ENCODE results near the gene IL23R. TPM values are rescaled to one million over a fixed set of nuclear protein-coding genes. Genes with fewer than 3 reads are reported as not detected.

Gene IL23R
- total RNA-seq, 8 experiments from 2014 or later: 0.14 to 0.87 (median 0.48) TPM; not detected in 4

GRCh38 chr1:67264899-67265298, 98.6 kb downstream of the IL23R start:
- no peak for ATAC-seq (replicated peaks in 6 of 8)
- Histone ChIP-seq H3K4me1 (replicated peaks in 1 of 2) (peaks cover 0 to 3% of the 10 kb centered on the region in 2 donors), H3K27ac (no peak overlapping the region), H3K4me3 (no peak overlapping the region)
- in situ Hi-C loops (cut with MboI; ENCODE audit: low pct_unique_long_range_greater_than_20kb in 2 of 9, low sequenced_read_pairs in 9 of 9, unreplicated experiment in 9 of 9): no loop called here
- 63 to 100% (median 88%) methylated on average over 1 to 3 of the region's 3 CpGs; no CpG with 5 or more reads in 1 of the 10 experiments for WGBS, 10 experiments

- peaks cover 0 to under 1% of the 10 kb centered on the region in 2 donors for H3K4me1 ChIP-seq (replicated peaks in 1 of 2)
- H3K27ac ChIP-seq: no peak overlapping the region
- H3K4me3 ChIP-seq: no peak overlapping the region
- 8 to 100% (median 55%) methylated on average over 1 to 3 of the region's 3 CpGs for WGBS, 10 experiments
- in situ Hi-C loops (cut with MboI; ENCODE audit: low pct_unique_long_range_greater_than_20kb in 2 of 9, low sequenced_read_pairs in 9 of 9, unreplicated experiment in 9 of 9): no loop called here
- no peak for ATAC-seq (replicated peaks in 6 of 8)
Observed at GRCh38 chr1:67269061-67269460, 102.8 kb downstream of the IL23R start.

GRCh38 chr1:67270541-67270940, 104.3 kb downstream of the IL23R start:
- in situ Hi-C loops (cut with MboI; ENCODE audit: low pct_unique_long_range_greater_than_20kb in 2 of 9, low sequenced_read_pairs in 9 of 9, unreplicated experiment in 9 of 9): no loop called here
- no peak overlapping the region for H3K4me3 ChIP-seq
- no peaks in the 10 kb centered on the region for H3K4me1 ChIP-seq (replicated peaks in 1 of 2)
- ATAC-seq (replicated peaks in 6 of 8): no peak
- H3K27ac ChIP-seq: no peak overlapping the region
- 33 to 100% (median 91%) methylated on average over 1 to 3 of the region's 3 CpGs; no CpG with 5 or more reads in 2 of the 10 experiments for WGBS, 10 experiments

- 25 to 97% (median 73%) methylated on average over 1 to 4 of the region's 4 CpGs; no CpG with 5 or more reads in 1 of the 10 experiments for WGBS, 10 experiments
- no peak overlapping the region for H3K4me3 ChIP-seq
- in situ Hi-C loops (cut with MboI; ENCODE audit: low pct_unique_long_range_greater_than_20kb in 2 of 9, low sequenced_read_pairs in 9 of 9, unreplicated experiment in 9 of 9): no loop called here
- no peaks in the 10 kb centered on the region for H3K4me1 ChIP-seq (replicated peaks in 1 of 2)
- no peak overlapping the region for H3K27ac ChIP-seq
- no peak for ATAC-seq (replicated peaks in 6 of 8)
Observed at GRCh38 chr1:67273591-67273990, 107.3 kb downstream of the IL23R start.

- in situ Hi-C loops (cut with MboI; ENCODE audit: low pct_unique_long_range_greater_than_20kb in 2 of 9, low sequenced_read_pairs in 9 of 9, unreplicated experiment in 9 of 9): no loop called here
Observed at GRCh38 chr1:67274623-67275325, 108.5 kb downstream of the IL23R start.

GRCh38 chr1:67280696-67281095, 114.4 kb downstream of the IL23R start:
- WGBS, 10 experiments: 32 to 92% (median 72%) methylated on average over 2 to 5 of the region's 5 CpGs

More at GRCh38 chr1:67274623-67275325, 108.5 kb downstream of the IL23R start:
- Histone ChIP-seq H3K27ac (no peak overlapping the region), H3K4me3 (no peak overlapping the region), H3K4me1 (replicated peaks in 1 of 2) (no peaks in the 10 kb centered on the region)
- ATAC-seq (replicated peaks in 6 of 8): no peak
- WGBS, 10 experiments: 38 to 98% (median 85%) methylated on average over 2 to 5 of the region's 5 CpGs; no CpG with 5 or more reads in 2 of the 10 experiments

GRCh38 chr1:67281244-67281643, 115.0 kb downstream of the IL23R start:
- ATAC-seq (replicated peaks in 6 of 8): no peak
- H3K27ac ChIP-seq: no peak overlapping the region
- 58 to 83% (median 66%) methylated on average over 1 to 3 of the region's 3 CpGs for WGBS, 10 experiments
- in situ Hi-C loops (cut with MboI; ENCODE audit: low pct_unique_long_range_greater_than_20kb in 2 of 9, low sequenced_read_pairs in 9 of 9, unreplicated experiment in 9 of 9): no loop called here
- no peaks in the 10 kb centered on the region for H3K4me1 ChIP-seq (replicated peaks in 1 of 2)
- H3K4me3 ChIP-seq: no peak overlapping the region

More at GRCh38 chr1:67280696-67281095, 114.4 kb downstream of the IL23R start:
- no peak for ATAC-seq (replicated peaks in 6 of 8)
- Histone ChIP-seq H3K4me3 (no peak overlapping the region), H3K27ac (no peak overlapping the region), H3K4me1 (replicated peaks in 1 of 2) (no peaks in the 10 kb centered on the region)
- in situ Hi-C loops (cut with MboI; ENCODE audit: low pct_unique_long_range_greater_than_20kb in 2 of 9, low sequenced_read_pairs in 9 of 9, unreplicated experiment in 9 of 9): no loop called here

GRCh38 chr1:67285780-67286488, 119.7 kb downstream of the IL23R start:
- no peak overlapping the region for H3K27ac ChIP-seq
- in situ Hi-C loops (cut with MboI; ENCODE audit: low pct_unique_long_range_greater_than_20kb in 2 of 9, low sequenced_read_pairs in 9 of 9, unreplicated experiment in 9 of 9): no loop called here
- H3K4me3 ChIP-seq: no peak overlapping the region
- WGBS, 10 experiments: 18 to 94% (median 81%) methylated on average over 3 to 8 of the region's 8 CpGs
- H3K4me1 ChIP-seq (replicated peaks in 1 of 2): no peaks in the 10 kb centered on the region
- peak in 3 of 8 experiments; percentile 29 to 89 (median 84) for ATAC-seq (replicated peaks in 6 of 8)

- Histone ChIP-seq H3K4me3 (no peak overlapping the region), H3K27ac (no peak overlapping the region), H3K4me1 (replicated peaks in 1 of 2) (no peaks in the 10 kb centered on the region)
- 27 to 100% (median 62%) methylated on average over 1 to 4 of the region's 4 CpGs; no CpG with 5 or more reads in 2 of the 10 experiments for WGBS, 10 experiments
- ATAC-seq (replicated peaks in 6 of 8): no peak
- in situ Hi-C loops (cut with MboI; ENCODE audit: low pct_unique_long_range_greater_than_20kb in 2 of 9, low sequenced_read_pairs in 9 of 9, unreplicated experiment in 9 of 9): no loop called here
Observed at GRCh38 chr1:67290236-67290635, 124.0 kb downstream of the IL23R start.

- Histone ChIP-seq H3K27ac (no peak overlapping the region), H3K4me1 (replicated peaks in 1 of 2) (no peaks in the 10 kb centered on the region), H3K4me3 (no peak overlapping the region)
- no peak for ATAC-seq (replicated peaks in 6 of 8)
- in situ Hi-C loops (cut with MboI; ENCODE audit: low pct_unique_long_range_greater_than_20kb in 2 of 9, low sequenced_read_pairs in 9 of 9, unreplicated experiment in 9 of 9): no loop called here
- 55 to 97% (median 89%) methylated on average over 4 to 9 of the region's 9 CpGs for WGBS, 10 experiments
Observed at GRCh38 chr1:67294836-67295617, 128.8 kb downstream of the IL23R start.

GRCh38 chr1:67298762-67299161, 132.5 kb downstream of the IL23R start:
- H3K27ac ChIP-seq: no peak overlapping the region
- WGBS, 10 experiments: 17 to 86% (median 80%) methylated on average over 1 of the region's 2 CpGs; no CpG with 5 or more reads in 3 of the 10 experiments
- in situ Hi-C loops (cut with MboI; ENCODE audit: low pct_unique_long_range_greater_than_20kb in 2 of 9, low sequenced_read_pairs in 9 of 9, unreplicated experiment in 9 of 9): no loop called here
- H3K4me1 ChIP-seq (replicated peaks in 1 of 2): no peaks in the 10 kb centered on the region
- no peak for ATAC-seq (replicated peaks in 6 of 8)
- H3K4me3 ChIP-seq: no peak overlapping the region

GRCh38 chr1:67299296-67299695, 133.0 kb downstream of the IL23R start:
- Histone ChIP-seq H3K4me1 (replicated peaks in 1 of 2) (no peaks in the 10 kb centered on the region), H3K4me3 (no peak overlapping the region), H3K27ac (no peak overlapping the region)
- in situ Hi-C loops (cut with MboI; ENCODE audit: low pct_unique_long_range_greater_than_20kb in 2 of 9, low sequenced_read_pairs in 9 of 9, unreplicated experiment in 9 of 9): no loop called here
- no peak for ATAC-seq (replicated peaks in 6 of 8)
- 78 to 100% (median 91%) methylated on average over 2 to 3 of the region's 7 CpGs; no CpG with 5 or more reads in 4 of the 10 experiments for WGBS, 10 experiments

GRCh38 chr1:67300561-67300960, 134.3 kb downstream of the IL23R start:
- in situ Hi-C loops (cut with MboI; ENCODE audit: low pct_unique_long_range_greater_than_20kb in 2 of 9, low sequenced_read_pairs in 9 of 9, unreplicated experiment in 9 of 9): no loop called here
- Histone ChIP-seq H3K4me1 (replicated peaks in 1 of 2) (no peaks in the 10 kb centered on the region), H3K27ac (no peak overlapping the region), H3K4me3 (no peak overlapping the region)
- WGBS, 10 experiments: 4 to 100% (median 84%) methylated on average over 1 to 2 of the region's 2 CpGs
- ATAC-seq (replicated peaks in 6 of 8): no peak

All from motor neuron (in vitro differentiated cells).